Bone marrow (tissue), 2 donors: Measurements from ENCODE around the gene HIC1.
"Not testable (repeated sequence)": the region's sequence is repeated elsewhere in the genome, so short reads cannot be mapped to it uniquely, and the experiment has no call there.

Experiments
- DNase-seq, 2 donors: peaks; one replicate each; lab custom pipeline; 2025; lab: John Stamatoyannopoulos, UW

The HIC1 gene

DNA sequence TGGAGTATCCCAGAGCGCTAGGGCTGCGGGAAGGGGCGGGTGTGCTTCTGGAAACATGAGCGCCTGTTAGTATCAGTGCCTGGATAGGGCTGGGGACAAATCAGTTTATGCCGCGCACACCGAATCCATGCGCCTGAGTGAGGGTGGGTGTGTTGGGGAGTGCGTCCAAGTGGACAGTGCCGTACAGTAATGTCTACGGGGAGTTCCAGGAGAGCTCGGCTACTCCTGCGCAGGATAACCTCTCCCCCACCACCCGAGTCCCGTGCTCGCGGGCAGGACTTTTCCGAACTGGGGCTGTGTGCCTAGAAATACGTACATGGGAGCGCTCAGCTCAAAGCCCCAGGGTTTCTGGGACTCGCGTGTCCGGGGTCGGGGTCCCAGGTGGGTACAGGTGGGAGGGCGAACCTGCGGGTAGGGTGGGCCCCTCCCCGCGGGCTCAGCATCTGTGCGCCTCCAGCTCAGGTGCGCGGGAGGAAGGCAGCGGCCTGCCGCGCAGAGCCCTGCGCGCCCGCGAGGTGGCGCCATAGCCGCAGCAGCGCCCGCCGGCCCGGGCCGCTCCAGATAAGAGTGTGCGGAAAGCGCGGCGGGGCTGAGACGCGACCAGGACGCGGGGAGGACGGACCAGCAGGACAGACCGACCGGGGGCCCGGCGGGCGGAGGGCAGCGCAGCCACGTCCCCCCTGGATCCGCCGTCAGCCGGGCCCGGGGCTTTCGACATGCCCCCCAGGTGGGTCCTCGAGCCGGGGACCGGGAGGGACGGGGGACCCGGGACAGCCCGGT is at the start of gene HIC1:
TSS of gene HIC1 (plus strand) at position 592 of the 780 bp plus-strand sequence. CDS start 1,588 bp downstream, outside the sequence.
- DNase-seq = peak in 1 of 2 donors; percentile 78

DNA sequence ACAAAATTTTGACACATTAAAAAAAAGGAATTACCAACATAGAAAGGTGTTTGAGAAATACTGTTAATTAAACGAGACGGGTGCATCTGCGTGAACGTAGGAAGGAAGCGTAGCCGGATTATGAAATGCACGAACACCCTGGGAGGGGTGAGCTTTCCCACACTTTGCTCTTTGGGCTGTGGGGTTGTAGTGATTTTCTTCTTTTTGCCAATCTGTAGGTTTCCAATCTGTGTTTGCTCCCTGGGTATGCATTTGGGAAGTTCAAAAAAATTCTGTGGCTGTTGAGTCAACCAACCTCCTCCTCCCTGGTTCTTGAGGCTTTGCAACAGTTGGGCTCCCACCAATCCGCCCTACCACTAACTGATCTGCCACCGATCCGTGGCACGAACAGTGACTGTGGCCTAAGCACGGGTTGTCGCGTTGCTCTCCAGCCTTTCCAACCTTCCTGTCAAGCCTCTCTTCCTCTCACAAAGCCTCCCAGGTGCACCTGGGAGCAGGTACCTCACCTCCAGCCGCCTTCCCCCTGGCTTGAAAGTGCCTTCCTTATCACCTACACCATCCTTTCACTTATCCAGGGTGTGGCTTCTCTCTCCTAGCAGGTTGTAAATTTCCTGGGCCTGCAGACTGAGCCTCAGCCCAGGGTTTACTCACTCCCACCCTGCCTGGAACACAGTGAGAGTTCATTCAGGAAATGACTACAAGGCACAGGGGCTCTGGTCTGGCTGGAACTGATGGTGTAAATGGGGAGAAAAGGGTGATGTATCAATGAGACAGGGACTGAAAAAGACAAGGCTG is 46.4 kb upstream of the HIC1 start:
- DNase-seq = no peak

- DNase-seq = no peak
These were observed 45.2 kb upstream of the HIC1 start for GRCh38 chr17:2009737-2010136.

DNA sequence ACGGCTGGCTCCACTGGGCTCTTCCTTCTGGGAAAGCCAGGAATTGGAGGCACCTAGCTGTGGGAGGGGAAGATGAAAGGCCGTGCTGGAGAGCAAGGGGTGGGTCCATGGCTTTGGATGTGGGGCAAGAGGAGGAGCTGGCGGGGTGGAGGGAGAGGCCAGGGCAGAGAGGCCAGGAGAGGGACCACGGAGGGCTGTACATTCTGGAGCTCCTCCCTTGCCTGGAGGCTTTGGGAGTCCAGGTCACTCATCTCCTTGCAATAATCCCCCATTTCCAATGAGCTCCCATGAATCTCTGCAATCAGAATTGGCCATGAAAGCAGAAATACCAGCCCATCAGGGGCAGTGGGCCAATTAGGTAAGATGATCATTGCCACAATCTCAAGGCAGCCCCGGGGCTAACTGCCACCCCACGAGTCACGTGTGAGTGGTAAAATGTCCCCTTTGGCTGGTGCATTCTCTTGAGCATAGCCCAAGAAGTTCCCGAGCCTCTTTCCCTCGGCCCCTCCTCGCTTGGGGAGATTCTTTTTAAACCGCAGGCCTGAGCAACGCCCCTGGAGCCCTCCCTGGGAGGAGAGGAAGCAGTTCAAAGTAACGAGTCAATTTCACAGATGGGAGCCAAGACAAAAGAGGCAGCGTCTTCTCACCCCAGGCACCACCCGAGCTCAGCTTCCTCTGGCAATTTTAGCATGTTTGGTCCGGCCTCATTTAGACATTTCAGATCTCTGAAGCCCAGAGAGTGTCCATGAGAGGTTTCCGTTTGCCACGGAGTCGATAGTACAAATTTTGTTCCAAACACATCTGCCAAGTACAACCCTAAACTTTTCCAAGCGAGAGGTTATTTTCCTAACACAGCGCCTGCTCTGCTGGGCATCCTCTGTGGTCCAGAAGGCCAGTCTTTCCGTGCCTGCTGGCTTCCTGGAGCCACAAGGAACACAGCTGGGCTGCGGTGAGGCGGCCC is 43.2 kb upstream of the HIC1 start:
- DNase-seq = no peak

DNA sequence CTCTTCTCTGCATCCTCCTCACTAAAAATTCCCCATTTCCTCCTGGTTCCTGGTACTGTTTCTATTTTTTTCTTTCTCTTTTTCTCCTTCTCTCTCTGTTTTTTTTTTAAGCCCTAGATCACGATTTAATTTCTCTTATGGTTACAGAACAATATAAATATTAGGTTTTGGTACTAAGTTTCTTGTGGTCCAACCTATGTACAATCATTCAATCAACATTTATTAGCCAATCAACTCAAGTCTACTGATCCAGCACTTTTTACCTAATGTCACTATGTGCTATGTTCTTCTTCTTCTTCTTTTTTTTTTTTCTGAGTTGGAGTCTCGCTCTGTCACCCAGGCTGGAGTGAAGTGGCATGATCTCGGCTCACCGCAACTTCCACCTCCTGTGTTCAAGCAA is 42.4 kb upstream of the HIC1 start:
- DNase-seq = no peak

- DNase-seq = not testable (repeated sequence)
These were observed 41.5 kb upstream of the HIC1 start for GRCh38 chr17:2013220-2013993.

GRCh38 chr17:2013994-2014317 is 40.9 kb upstream of the HIC1 start:
- DNase-seq = no peak

- no peak for DNase-seq
These were observed 39.6 kb upstream of the HIC1 start for GRCh38 chr17:2015314-2015713.

DNA sequence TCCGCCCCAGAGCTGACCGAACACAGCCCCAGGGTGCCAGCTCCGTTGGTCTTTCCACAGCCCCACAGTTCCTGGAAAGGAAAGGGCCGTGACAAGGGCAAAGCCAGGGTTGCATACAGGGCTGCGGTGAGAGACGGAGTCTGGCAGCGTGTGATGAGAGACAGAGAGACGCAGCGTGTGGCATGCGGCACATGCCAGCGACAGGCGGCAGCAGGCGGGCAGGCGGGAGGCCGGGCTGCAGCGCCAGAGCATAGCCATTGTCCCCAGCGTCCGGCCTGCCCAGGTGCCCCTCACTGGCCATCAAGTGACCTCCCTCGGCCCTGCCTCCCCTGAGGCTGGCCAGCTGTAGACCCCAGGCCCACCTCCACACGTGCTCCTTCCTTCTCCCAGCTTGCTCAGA is 38.4 kb upstream of the HIC1 start:
- DNase-seq = no peak

- no peak for DNase-seq
These were observed 37.5 kb upstream of the HIC1 start for GRCh38 chr17:2017274-2017941.

DNA sequence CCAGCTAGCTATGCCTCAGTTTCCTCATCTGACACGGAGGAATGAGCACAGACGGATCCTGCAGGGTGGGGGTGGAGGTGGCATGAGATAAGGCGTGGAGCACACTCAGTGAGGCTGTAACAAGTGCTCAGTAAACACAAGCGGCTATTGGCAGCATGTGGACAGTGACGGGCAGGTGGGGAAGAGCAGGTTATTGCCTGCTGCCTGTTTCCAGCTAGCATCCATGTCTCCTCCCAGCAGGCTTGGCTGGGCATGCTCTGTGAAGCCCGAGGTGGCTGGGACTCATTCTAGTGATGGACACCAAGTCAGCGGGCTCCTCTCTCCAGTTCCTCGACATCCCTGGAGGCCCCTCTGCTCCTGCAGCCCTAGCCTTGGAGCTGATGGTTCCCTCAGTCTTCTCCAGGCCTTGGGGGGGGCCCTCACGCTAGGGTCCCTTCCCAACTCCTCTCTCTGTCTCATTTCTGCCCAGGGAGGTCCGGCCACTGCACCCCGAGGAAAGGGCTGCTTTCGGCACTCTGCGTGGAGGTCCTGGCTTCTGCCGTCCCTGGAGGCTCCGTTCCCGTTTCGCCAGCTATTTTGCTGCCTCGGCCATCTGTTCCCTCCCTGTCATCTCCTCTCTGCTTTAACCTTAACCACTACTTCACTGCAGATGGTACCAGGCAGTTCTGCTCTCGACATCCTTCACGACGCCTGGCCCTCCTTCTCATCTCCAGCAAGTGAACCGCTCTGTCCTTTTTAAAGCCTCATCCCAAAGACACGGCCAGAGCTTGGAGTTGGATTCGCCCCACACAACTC is 36.0 kb upstream of the HIC1 start:
- DNase-seq = no peak

- DNase-seq = no peak
These were observed 35.2 kb upstream of the HIC1 start for GRCh38 chr17:2019723-2020122.

- DNase-seq = no peak
These were observed 34.2 kb upstream of the HIC1 start for GRCh38 chr17:2020721-2021120.

GRCh38 chr17:2022647-2023240 is 32.2 kb upstream of the HIC1 start:
- DNase-seq = no peak

DNA sequence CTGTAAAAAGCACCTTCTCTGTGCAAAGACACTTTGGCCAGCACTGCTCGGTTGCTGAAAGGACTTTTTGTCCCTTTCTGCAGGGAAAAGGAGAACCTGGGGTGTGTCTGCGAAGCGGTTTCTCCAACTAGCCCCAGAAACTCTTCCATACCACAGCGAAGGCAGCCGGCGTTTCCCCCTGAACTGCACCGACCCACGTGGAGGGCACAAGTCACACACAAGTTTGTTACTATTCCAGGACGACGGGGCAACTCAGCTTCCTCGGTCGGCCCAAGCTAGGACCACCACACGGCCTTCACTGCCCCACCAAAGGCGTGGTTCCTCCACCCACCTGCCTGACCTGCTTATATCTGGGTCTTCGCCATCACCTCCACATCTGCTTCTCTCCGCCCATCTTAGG is 31.6 kb upstream of the HIC1 start:
- DNase-seq = no peak

DNA sequence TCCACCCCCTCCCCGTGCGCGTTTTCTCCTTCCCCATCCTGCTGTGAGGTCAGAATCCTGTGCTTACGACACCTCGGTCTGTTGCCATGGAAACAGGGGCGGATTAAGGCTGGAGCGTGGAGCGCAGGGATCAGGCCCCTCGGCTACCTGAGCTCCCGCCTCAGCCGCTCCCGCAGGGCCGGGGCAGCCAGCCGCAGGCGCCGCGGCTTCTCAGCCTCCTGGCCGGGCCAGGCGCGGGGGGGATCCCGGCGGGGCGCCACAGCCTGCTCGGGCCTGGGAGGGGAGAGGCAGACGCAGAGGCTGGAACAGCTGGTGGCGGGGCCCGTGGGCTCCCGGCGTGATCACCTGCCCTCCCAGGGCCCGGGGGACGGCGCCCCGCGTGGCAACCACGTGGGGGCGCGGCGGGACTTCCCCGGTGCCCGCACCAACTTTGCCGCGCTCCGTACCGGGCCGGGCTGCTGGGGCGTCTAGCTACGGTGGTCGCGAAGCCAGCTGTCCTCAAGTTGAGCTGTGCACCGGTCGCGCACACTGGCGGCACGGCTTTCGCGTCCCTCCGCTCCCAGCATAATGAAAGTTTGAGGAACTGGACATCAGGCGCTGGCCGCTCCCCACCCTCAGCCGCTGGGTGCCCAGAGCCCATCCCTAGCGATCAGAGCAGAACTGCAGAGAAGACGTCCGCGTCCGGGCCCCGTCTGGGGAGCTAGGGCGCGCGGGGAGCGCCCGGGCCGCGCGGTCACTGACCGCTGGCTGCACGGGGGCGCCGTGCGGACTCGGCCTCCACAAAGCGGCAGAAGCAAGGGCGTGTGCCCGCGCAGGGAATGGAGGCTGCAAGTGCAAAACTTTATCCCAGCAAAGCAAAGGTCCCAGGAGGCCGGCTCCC is 31.0 kb upstream of the HIC1 start:
- DNase-seq = peak in 1 of 2 donors; percentile 22

- DNase-seq = no peak
These were observed 30.2 kb upstream of the HIC1 start for GRCh38 chr17:2024572-2025219.

- peak; percentile 29 for DNase-seq
These were observed 29.7 kb upstream of the HIC1 start, which contains the start of gene RTN4RL1 for GRCh38 chr17:2025220-2025621. Gene RTN4RL1 (minus strand): TSS chr17:2025334. CDS start chr17:2024865, 469 bp downstream.
